CD14-positive monocyte (primary cell): ENCODE results near the gene FAM117B. TPM values are rescaled to one million over a fixed set of nuclear protein-coding genes. Genes with fewer than 3 reads are reported as not detected.

Experiments
- DNase-seq, 3 donors: peaks; one replicate each; pipeline ENCODE4 v3.0.0-alpha.2; 2011 to 2022
- H2AFZ ChIP-seq: 2 replicates; pipeline ENCODE4 v1.6.0; 2012; ENCODE audit warnings: mild to moderate bottlenecking, low read depth, low read length, inconsistent platforms; ENCODE audit not compliant: insufficient read depth, poor library complexity, severe bottlenecking
- H3K27ac ChIP-seq, 2 donors: 1 replicate in 1 of 2; 2 replicates in 1 of 2; pipeline ENCODE4 v1.5.1; 2012 to 2013; ENCODE audit warnings: low read length in 2 of 2, control low read depth in 1 of 2, inconsistent platforms in 1 of 2, low read depth in 1 of 2, mild to moderate bottlenecking in 1 of 2
- H3K27me3 ChIP-seq, 2 donors: one replicate each; pipeline versions ENCODE4 v1.6.0 to v1.6.1; 2011 to 2013; ENCODE audit warnings: low read length in 2 of 2; ENCODE audit not compliant: control insufficient read depth in 2 of 2, insufficient read depth in 2 of 2
- H3K36me3 ChIP-seq, 2 donors: replicated peaks in 1 of 2; 1 replicate in 1 of 2; 2 replicates in 1 of 2; pipeline versions ENCODE4 v1.5.1 to v1.6.1; 2012 to 2013; ENCODE audit warnings: low read length in 2 of 2, control low read depth in 1 of 2, inconsistent platforms in 1 of 2, mild to moderate bottlenecking in 1 of 2; ENCODE audit not compliant: insufficient read depth in 2 of 2, control insufficient read depth in 1 of 2
- H3K4me1 ChIP-seq, 2 donors: 1 replicate in 1 of 2; 2 replicates in 1 of 2; pipeline versions ENCODE4 v1.5.1 to v1.6.1; 2012 to 2013; ENCODE audit warnings: low read length in 2 of 2, control low read depth in 1 of 2, inconsistent platforms in 1 of 2, mild to moderate bottlenecking in 1 of 2, moderate library complexity in 1 of 2; ENCODE audit not compliant: insufficient read depth in 2 of 2, control insufficient read depth in 1 of 2
- H3K4me2 ChIP-seq: replicated peaks from 2 replicates; pipeline ENCODE3; 2012; ENCODE audit warnings: low read length, moderate library complexity, mild to moderate bottlenecking; ENCODE audit not compliant: poor library complexity, severe bottlenecking; ENCODE audit errors: extremely low read depth
- H3K4me3 ChIP-seq, 3 experiments: fragments of 200-600 bp in 1 of 3; sonication (generic) in 1 of 3; replicated peaks in 1 of 3; 1 replicate in 2 of 3; 2 replicates in 1 of 3; pipeline ENCODE4 v1.5.1; 2011 to 2013; ENCODE audit warnings: low read length in 3 of 3, mild to moderate bottlenecking in 3 of 3, control low read depth in 2 of 3, low read depth in 2 of 3, inconsistent platforms in 1 of 3, moderate library complexity in 1 of 3
- H3K79me2 ChIP-seq: 2 replicates; pipeline ENCODE4 v1.6.0; 2012; ENCODE audit warnings: mild to moderate bottlenecking, control low read depth, inconsistent platforms, low read length, moderate library complexity; ENCODE audit not compliant: insufficient read depth
- H3K9ac ChIP-seq: 2 replicates; pipeline ENCODE4 v1.6.0; 2017; ENCODE audit warnings: low read length, mild to moderate bottlenecking; ENCODE audit not compliant: insufficient read depth, poor library complexity, severe bottlenecking
- H3K9me3 ChIP-seq, 2 donors: replicated peaks in 1 of 2; 1 replicate in 1 of 2; 2 replicates in 1 of 2; pipeline versions ENCODE4 v1.5.1 to v1.6.1; 2012 to 2013; ENCODE audit warnings: low read length in 2 of 2, control low read depth in 1 of 2; ENCODE audit not compliant: control insufficient read depth in 1 of 2, insufficient read depth in 1 of 2
- H4K20me1 ChIP-seq: 2 replicates; pipeline ENCODE4 v1.6.0; 2012; ENCODE audit warnings: mild to moderate bottlenecking, low read length, control low read depth, moderate library complexity; ENCODE audit not compliant: insufficient read depth
- H3K27ac Mint-ChIP-seq, 7 donors: one replicate each; pipeline ENCODE4 v1.8.0; 2020; ENCODE audit warnings: mild to moderate bottlenecking in 7 of 7, mixed read lengths in 7 of 7, moderate library complexity in 6 of 7, inconsistent platforms in 2 of 7
- H3K27me3 Mint-ChIP-seq, 3 donors: one replicate each; pipeline ENCODE4 v1.8.0; 2021 to 2022; ENCODE audit warnings: low read depth in 3 of 3, mild to moderate bottlenecking in 3 of 3, mixed read lengths in 3 of 3, moderate library complexity in 3 of 3, inconsistent platforms in 1 of 3
- H3K36me3 Mint-ChIP-seq, 2 donors: one replicate each; pipeline ENCODE4 v1.8.0; 2020; ENCODE audit warnings: mixed read lengths in 2 of 2, inconsistent platforms in 1 of 2, mild to moderate bottlenecking in 1 of 2
- H3K4me1 Mint-ChIP-seq: one replicate; pipeline ENCODE4 v1.8.0; 2020; ENCODE audit warnings: mild to moderate bottlenecking, mixed read lengths
- H3K4me3 Mint-ChIP-seq, 2 donors: one replicate each; pipeline ENCODE4 v1.8.0; 2020; ENCODE audit warnings: mild to moderate bottlenecking in 2 of 2, mixed read lengths in 2 of 2, moderate library complexity in 1 of 2
- H3K9me3 Mint-ChIP-seq, 7 donors: one replicate each; pipeline ENCODE4 v1.8.0; 2020 to 2022; ENCODE audit warnings: mixed read lengths in 7 of 7, mild to moderate bottlenecking in 6 of 7, moderate library complexity in 6 of 7, inconsistent platforms in 2 of 7
- WGBS: methylation state at CpG from one replicate; pipeline ENCODE4 v1.1.5; 2013; ENCODE audit warnings: missing lambda C conversion rate; ENCODE audit not compliant: insufficient coverage; 5-methylcytosine and 5-hydroxymethylcytosine counted together
- intact Hi-C, 2 donors: fragments of 100-400 bp; cut with micrococcal nuclease; formaldehyde crosslinking; loops; one replicate each; pipeline versions ENCODE4 v1.15.0 to v1.15.1; 2023
- polyA plus RNA-seq, 3 donors: library from polyadenylated mRNA; depleted of rRNA in 1 of 3; unstranded in 2 of 3; stranded (reverse) in 1 of 3; fragments of 300-500 nt in 2 of 3; fragments of >200 nt in 1 of 3; fragmentation: Illumina TruSeq in 2 of 3; gene quantifications; 1 replicate in 2 of 3; 2 replicates in 1 of 3; pipeline ENCODE4 v1.2.3, GENCODE V29; 2012 to 2021
- TF ChIP-seq, protein P1 (sequence below): fragments of 200-600 bp; IDR thresholded peaks from one replicate; pipeline ENCODE4 v1.8.0; 2022; ENCODE audit warnings: antibody characterized with exemption, mild to moderate bottlenecking

FAM117B gene
- polyA plus RNA-seq, 3 donors = 4.6 to 5.5 (median 4.6) TPM

DNA sequence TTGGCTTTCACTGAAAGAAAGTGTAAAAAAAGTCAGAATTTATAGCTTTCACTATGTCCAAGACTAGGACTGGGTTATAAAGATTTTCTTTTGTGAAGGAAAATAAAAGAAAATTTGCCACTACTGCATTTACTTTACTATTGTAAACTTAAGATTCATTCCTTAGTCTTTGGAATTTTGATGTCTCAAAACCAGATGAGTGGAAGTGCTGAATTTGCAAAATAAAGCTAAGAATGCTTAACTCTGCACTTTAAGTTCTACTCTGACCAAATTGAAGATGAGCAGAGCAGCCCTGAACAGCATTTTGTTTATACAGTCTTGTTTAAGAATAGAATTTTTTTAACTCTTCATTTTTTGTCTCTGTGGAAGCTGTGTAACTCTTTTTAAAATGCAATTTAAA is 134.4 kb downstream of the FAM117B start:
- peaks cover 33 to 63% of the 10 kb centered on the region in 2 donors for H3K36me3 ChIP-seq
- H3K4me3 Mint-ChIP-seq = no peak overlapping the region
- H3K36me3 Mint-ChIP-seq = peaks cover 35 to 43% of the 10 kb centered on the region in 2 donors
- no peak overlapping the region for H3K4me2 ChIP-seq
- no peak overlapping the region for H3K4me3 ChIP-seq
- TF ChIP-seq, protein P1, sequence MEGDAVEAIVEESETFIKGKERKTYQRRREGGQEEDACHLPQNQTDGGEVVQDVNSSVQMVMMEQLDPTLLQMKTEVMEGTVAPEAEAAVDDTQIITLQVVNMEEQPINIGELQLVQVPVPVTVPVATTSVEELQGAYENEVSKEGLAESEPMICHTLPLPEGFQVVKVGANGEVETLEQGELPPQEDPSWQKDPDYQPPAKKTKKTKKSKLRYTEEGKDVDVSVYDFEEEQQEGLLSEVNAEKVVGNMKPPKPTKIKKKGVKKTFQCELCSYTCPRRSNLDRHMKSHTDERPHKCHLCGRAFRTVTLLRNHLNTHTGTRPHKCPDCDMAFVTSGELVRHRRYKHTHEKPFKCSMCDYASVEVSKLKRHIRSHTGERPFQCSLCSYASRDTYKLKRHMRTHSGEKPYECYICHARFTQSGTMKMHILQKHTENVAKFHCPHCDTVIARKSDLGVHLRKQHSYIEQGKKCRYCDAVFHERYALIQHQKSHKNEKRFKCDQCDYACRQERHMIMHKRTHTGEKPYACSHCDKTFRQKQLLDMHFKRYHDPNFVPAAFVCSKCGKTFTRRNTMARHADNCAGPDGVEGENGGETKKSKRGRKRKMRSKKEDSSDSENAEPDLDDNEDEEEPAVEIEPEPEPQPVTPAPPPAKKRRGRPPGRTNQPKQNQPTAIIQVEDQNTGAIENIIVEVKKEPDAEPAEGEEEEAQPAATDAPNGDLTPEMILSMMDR = no peak
- H3K9me3 ChIP-seq = no peaks in the 10 kb centered on the region
- H3K27ac Mint-ChIP-seq = no peak overlapping the region
- H3K9ac ChIP-seq = no peak overlapping the region
- H3K27ac ChIP-seq = no peak overlapping the region
- H3K79me2 ChIP-seq = no peaks in the 10 kb centered on the region
- intact Hi-C loops = no loop called here
- DNase-seq = no peak
- H3K4me1 Mint-ChIP-seq = no peaks in the 10 kb centered on the region
- no peak overlapping the region for H2AFZ ChIP-seq
- H3K27me3 Mint-ChIP-seq = no peaks in the 10 kb centered on the region
- H3K4me1 ChIP-seq = no peaks in the 10 kb centered on the region
- no peaks in the 10 kb centered on the region for H3K9me3 Mint-ChIP-seq
- no peaks in the 10 kb centered on the region for H3K27me3 ChIP-seq
- no peaks in the 10 kb centered on the region for H4K20me1 ChIP-seq

DNA sequence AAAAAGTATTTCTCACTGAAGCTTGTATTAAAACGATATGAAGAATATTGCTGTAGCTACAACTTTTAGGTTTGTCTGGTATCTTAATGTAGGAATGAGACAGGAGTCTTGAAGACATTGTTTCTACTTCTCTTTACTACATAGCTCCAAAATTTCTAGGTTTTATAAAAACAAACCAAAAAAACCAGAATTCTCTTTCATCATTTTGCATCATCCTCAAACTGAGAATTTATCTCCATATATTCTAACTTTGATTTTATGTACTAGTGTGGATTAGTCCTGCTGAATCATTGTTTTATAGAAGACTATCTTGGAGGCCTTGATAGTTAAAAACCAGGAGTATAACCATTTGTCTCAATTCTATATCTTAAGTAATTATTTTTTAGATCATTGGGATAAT is 136.6 kb downstream of the FAM117B start:
- H3K4me1 ChIP-seq = no peaks in the 10 kb centered on the region
- no peak for DNase-seq
- intact Hi-C loops = no loop called here
- no peak overlapping the region for H3K27ac ChIP-seq
- no peak overlapping the region for H3K4me3 ChIP-seq
- Mint-ChIP-seq H3K27ac (no peak overlapping the region), H3K4me3 (no peak overlapping the region), H3K4me1 (no peaks in the 10 kb centered on the region), H3K9me3 (no peaks in the 10 kb centered on the region), H3K36me3 (peaks cover 36 to 41% of the 10 kb centered on the region in 2 donors), H3K27me3 (no peaks in the 10 kb centered on the region)
- no peak overlapping the region for H2AFZ ChIP-seq
- H3K4me2 ChIP-seq = no peak overlapping the region
- no peaks in the 10 kb centered on the region for H3K79me2 ChIP-seq
- H3K9me3 ChIP-seq = no peaks in the 10 kb centered on the region
- H4K20me1 ChIP-seq = no peaks in the 10 kb centered on the region
- no CpG with 5 or more reads among the region's 1 CpG for WGBS
- peaks cover 23 to 55% of the 10 kb centered on the region in 2 donors for H3K36me3 ChIP-seq
- no peaks in the 10 kb centered on the region for H3K27me3 ChIP-seq
- TF ChIP-seq, protein P1 = no peak
- H3K9ac ChIP-seq = no peak overlapping the region
